Stimulated activated CD8-positive, alpha-beta memory T cell treated with anti-CD3 and anti-CD28 coated beads, Interleukin-7, amount 100 ng/mL, for 24 hours (primary cell): Measurements from ENCODE around the gene DNAJC11.
"Not testable (repeated sequence)": the region's sequence is repeated elsewhere in the genome, so short reads cannot be mapped to it uniquely, and the experiment has no call there.

Experiments
- DNase-seq: peaks from one replicate; pipeline ENCODE4 v3.0.0-alpha.2; 2020; ENCODE audit warnings: low read depth

Gene DNAJC11

DNA sequence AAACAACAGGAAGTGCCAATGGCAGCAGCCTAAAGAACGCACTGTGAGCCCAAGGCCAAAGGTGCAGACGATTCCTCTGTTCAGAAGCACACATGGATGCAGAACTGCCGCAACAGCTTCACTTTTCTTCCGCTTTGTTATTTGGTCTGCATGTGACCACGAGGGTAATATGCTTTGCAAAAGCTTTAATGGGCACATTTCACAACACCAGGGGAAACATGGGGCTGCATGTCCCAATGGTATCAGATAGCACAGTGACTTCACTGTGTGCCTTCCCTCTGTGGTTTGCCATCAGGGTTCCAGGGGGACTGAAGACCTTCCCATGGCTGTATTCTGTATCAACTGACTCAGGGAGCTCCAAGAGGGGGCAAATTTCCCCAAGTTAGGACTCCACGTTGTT lies 48.6 kb downstream of the DNAJC11 start:
- no peak for DNase-seq

DNA sequence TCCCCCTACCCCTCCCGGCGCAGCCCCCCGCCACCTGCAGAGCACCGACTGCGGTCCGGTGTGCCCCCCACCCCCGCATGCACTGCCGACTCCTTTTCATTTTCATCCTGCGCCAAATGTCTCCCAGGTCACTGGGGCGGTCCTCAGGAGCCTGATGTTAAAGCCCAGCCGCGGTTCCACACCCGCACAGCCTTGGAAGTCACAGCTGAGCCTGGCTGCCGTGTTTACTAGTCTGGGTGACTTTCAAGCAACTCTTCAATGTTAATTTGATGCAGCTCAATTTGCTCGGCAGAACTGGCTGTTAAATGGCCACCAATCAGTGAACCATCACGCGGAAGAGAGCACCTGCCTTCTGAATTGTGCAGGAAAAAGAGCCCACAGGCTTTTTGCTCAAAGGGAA lies 49.7 kb downstream of the DNAJC11 start:
- no peak for DNase-seq

DNA sequence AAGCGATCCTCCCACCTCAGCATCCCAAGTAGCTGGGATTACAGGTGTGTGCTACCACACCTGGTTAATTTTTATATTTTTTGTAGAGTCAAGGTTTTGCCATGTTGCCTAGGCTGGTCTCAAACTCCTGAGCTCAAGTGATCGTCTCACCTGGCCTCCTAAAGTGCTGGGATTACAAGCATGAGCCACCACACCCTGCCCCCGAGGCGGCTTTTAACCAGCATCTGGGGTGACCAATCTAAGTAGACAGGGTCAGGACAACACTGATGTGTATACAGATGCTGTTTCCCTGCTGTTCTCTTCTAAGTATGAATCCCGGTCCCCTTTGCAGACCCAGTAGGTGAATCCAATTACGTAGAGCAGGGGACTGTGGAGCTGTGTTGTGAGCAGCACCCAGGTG lies 53.1 kb downstream of the DNAJC11 start:
- no peak for DNase-seq

DNA sequence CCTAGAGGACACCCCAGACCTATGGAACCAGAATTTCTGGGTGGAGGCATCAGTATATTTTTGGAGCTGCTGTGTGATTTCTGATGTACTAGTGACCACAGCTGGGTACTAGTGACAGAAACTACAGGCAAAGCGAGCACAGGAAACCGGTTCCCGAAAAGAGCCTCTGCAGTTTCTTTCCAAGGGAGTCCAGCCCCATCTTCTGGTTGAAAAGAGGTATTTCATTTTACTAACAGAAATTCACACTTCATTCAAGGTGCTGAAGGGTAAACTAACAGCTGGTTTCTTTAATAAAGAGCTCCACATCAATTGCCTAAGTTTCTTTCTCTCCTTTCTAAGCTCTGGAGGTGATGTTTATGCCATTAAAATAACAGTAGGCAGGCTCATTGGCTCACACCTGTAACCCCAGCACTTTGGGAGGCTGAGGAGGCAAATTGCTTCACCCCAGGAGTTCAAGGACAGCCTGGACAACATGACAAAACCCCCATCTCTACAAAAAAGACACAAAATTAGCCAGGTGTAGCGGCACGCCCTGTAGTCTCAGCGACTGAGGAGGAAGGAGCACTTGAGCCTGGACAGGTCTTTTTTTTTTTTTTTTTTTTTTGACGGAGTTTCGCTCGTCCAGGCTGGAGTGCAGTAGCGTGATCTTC lies 55.0 kb downstream of the DNAJC11 start:
- no peak for DNase-seq

DNA sequence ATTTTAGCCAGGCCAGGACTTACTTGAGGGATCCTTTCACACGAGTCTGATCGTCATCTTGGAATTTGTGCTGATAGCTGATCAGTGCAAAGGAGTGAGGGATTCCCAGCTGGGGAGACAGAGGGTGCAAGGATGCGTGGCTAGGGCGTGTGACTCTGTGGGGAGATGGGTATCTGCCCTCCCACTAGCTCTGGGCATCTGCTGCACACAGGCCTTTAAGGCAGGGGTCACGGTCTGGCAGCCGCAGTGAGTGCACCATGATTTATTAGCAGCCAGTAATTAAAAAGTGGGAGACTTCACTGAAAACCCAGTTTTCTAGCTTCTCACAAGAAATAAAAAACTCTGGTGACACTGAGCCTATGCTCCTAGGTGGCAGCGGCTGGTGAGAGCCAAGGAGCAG lies 56.6 kb downstream of the DNAJC11 start:
- no peak for DNase-seq

DNA sequence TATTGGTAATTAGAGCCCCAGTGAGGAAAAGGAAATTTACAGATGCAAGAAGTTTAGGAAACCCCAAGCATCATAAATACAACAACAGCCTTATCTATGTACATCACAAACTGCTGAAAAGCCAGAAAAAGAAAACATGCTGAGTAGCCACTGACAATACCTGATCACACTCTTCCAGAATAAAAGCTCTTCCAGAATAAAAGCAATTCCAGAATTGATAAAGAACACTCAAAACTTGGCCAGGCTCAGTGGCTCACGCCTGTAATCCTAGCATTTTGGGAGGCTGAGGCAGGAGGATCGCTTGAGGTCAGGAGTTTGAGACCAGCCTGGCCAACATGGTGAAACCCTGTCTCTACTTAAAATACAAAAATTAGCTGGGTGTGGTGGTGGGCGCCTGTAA lies 60.7 kb downstream of the DNAJC11 start:
- DNase-seq: not testable (repeated sequence)

DNA sequence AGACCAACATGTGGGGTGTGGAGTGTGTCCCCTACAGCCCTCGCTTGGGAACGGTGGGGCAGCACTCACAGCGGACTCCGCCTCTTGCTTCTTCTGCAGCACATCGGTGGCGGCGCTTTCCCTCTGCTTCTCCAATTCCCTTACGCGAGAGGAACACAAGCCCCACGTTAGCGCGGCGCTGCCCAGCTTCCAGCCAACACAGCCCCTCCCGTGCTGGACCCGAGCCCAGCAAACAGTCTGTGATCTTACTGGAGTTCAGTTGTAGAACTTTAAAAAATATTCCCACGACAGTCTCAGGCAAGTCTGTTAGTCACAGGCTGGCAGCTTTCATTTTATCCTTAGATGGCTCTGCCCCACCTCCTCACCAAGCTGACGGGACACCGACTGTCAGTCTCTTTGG lies 63.4 kb downstream of the DNAJC11 start:
- no peak for DNase-seq

DNA sequence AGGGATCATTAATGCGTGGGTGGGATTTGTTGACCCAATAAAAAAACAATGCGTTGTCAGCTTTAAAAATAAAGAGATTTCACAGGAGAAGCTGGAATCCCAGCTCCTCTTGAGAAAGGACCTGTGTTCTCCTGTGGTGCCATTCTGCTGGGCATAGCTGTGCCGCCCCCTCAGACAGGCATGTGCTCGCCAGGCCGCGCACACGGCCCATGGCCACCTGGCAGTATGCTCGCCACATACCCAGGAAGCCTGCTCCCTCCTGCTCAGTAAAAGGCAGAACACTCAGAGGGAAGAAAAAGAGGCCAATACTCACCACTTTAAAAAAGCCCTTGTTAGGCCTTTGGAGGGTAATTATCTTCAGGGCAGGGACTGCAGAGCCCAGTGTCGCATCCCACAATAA lies 63.8 kb downstream of the DNAJC11 start:
- DNase-seq: no peak

DNA sequence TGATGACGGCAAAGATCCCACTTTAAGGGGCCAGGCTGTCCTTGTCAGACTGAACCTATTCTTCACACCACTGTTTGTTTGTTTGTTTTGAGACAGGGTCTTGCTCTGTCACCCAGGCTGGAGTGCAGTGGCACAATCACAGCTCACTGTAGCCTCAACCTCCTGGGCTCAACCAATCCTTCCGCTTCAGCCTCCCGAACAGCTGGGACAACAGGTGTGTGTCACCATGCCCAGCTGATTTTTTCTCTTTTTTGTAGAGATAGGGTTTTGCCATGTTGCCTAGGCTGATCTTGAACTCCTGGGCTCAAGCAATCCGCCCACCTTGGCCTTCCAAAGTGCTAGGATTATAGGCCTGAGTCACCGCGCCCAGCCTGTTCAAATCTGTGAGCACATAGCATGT lies 64.8 kb downstream of the DNAJC11 start:
- not testable (repeated sequence) for DNase-seq

DNA sequence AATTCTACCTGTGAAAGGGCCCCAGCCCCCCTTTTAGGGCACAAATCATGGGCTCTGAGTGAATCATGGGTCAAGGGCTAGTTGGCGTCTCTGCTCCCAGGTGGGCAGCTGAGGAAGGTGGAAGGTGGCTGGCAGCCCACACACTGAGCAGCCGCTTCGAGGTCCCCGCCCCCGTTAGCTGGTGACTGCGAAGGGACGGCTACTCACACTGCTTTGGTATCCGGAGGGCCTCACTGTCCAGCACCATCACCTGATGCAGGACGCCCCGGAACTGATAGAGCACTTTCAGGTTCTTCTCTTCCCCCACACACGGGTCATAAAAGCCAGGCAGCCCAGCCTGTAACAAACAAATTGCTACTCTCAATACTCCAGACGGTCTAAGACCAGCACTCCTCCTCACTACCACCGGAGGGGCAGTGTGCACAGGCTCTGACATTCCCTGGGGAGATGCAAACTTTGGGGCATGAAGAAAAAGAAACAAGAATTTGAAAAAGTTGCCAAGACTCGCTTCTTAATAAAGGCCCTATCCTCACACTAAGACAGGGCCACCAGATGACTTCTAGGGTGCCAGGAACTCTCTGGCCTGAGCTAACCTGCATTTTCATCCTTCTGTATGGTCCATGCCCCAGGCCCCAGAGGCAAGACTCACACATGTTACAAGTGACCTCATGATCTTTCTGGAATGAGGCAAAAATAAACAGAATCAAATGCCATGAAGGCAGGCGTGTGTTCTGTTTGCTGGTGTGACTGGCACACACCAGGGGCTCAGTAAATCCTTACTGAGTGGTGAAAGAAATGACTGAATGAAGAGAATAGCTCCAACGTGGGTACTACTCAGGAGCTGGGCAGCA lies 65.5 kb downstream of the DNAJC11 start:
- DNase-seq: no peak

DNA sequence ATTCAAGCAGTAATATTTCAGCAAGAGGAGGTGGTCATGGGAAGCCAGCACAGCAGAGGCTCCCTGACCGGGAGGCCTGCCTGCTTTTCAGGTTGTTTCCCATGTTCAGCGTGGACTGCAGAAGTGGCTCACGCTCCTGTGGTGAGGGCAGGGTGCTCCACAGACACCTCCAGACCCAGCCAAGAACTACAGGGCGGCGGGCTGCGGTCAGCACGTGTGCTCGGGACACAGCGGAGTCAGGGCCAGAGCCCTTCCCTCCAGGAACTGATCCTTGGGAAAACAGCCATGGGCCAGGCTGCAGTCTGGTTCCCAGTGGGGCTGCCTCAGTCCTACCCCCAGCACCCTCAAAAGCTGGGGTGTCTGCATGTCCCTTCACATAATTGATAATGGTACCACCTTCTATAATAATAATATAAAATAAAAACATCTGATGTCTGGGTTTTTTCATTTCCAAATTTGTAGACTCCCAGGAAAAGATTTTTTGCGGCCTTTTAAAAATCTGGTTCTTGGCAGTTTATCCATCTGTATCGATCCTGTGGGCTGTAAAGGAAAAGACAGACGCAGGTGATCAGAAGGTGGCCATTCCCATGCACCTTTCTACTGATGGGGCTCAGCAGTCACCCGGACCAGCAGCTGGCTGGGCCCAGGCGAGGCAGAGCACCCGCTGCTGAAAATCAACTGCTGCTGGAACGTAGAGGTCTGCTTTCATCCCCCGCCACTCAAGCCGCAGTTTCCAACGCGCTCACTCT lies 66.3 kb downstream of the DNAJC11 start:
- no peak for DNase-seq

DNA sequence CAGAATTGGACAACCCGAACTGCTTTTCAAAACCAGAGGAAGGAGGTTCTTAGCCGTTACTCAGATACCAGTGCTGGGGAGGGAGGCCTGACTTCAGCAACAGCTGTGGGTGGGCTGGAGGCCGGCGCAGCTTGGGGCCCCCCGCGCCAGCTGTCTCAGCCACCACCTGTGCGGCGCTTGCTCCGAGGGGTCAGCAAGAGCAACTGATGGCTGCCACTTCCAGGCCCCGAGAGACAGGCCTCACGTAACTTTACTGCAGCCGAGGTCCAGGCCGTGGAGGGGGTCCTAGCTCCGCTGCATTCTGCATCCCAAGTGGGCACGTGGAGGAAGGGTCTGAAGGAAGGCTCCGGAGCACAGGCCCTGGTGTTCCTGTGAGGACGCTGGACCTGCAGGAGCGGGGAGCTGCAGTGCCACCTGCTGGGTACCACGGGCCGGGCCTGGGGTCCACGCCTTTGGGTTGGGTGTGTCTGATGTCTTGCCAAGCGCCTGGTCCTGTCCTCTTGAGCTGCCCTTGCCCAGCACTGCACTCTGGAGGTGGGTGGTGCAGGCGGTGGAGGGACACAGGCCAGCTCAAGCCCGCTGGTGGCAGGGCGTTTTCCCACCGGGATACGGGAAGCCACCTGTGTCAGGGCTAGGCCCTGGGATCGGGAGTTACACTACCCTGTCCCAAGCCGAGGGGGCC lies 67.1 kb downstream of the DNAJC11 start:
- no peak for DNase-seq

DNA sequence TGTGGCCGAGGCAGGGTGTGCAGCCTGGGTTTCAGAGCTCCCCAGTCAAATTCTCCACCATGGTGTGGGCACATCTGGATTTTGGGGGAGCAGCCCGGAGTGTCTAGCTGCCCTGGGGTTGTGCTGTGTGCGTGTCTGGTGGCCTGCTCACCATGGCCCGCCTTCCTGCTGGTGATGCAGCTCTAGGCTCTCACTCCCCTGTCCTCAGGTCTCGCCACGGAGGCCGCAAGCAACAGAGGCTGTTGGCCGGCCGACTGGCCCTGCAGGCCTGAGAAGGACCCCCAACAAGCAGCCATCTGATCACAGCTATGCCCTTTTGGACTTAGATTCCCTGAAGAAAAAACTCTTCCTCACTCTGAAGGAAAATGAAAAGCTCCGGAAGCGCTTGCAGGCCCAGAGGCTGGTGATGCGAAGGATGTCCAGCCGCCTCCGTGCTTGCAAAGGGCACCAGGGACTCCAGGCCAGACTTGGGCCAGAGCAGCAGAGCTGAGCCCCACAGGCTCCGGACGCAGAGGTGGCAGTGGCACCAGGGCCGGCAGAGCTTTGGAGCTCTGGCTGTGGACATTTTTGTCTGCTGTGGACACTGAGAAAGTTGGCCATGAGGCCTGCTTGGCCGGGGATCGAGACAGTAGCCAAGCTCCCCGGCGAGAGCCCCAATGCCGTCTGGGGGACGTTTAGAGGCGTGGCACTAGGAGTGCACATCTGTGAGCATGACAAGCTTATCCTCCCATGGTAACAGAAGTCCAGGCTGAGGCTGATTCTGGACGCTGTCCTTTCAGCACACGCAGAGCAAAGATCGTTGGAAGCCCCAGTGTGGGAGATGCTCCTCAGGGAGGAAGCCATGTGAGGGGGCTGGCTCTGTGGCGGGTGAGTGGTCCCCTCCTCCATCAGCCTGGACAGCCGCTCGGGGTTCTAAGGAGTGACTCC lies 68.8 kb downstream of the DNAJC11 start:
- no peak for DNase-seq

DNA sequence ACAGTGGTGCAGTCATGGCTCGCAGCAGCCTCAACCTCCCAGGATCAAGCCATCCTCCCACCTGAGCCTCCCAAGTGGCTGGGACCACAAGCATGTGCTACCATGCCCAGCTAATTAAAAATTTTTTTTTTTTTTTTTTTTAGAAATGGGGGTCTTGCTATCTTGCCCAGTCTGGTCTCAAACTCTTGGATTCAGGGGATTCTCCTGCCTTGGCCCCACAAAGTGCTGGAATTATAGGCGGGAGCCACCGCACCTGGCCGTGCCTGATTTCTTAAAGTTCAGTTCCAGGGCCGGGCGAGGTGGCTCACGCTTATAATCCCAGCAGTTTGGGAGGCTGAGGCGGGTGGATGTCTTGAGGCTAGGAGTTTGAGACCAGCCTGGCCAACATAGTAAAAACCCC lies 70.6 kb downstream of the DNAJC11 start:
- DNase-seq: no peak

DNA sequence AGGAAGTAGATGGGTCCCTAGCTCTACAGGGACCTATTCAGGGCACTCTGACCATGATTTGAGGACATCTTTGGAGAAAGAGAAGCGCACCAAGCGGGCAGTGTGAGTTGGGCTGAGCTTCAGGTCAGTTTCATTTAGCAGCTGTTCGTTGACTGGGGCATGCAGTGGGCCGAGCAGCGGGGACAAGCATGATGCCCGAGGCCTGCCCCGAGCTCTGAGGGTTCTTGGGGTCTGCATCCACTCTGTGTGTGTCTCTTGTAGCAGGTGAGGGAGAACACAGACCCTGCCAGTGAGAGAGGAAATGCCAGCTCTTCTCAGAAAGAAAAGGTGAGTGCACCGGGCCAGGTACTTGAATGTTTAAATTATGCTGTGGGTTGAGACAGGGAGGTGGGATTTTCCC lies 71.6 kb downstream of the DNAJC11 start:
- DNase-seq: no peak

DNA sequence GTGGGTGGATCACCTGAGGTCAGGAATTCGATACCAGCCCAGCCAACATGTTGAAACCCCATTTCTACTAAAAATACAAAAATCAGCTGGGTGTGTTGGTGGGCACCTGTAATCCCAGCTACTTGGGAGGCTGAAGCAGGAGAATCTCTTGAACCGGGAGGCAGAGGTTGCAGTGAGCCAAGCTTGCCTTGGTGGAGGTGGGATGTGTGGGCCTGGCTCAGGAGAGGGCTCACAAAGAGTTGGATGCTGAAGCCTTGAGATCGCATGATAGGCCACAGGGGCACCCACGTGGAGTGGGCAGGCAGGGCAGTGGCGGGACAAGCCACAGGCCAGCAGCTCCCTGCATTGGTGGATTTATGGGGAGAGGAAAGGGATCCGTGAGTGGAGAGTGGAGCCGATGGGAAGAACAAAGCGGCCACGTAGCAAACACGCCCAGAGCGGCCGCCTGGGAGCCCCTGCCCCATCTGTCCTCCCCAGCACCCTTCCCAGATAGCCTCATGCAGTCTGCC lies 72.6 kb downstream of the DNAJC11 start:
- no peak for DNase-seq

DNA sequence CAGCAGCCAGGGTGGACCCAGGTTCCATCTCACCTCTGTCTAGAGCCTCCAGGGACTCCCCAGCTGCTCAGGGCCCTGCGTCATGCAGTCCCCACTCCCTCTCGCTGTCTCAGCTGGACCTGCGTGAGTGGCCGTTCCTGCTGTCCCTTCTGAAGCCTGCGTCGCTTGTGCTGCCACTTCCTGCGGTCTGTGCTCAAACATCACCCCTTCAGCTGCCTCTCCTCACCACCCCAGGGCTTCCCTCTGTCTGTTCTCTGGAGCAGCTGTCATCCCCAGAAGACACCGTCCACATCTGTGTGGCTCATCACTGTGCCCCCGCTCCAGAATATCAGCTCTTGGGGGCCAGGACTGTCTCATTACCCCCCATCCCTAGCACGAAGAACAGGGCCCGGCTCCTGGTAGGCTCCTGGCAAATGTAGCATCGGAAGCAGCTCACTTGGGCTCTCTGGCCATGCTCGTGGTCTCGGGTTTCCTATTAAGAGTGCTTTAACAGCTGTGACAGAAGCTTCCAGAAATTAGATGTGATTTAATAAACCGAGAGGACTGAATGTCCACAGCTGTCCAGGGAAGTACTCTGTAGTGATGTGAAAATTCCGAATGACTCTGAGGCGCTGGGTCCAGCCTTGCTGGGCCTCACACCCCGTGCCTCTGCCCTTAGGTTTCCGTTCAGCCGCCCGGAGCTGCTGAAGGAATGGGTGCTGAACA lies 73.6 kb downstream of the DNAJC11 start:
- no peak for DNase-seq

DNA sequence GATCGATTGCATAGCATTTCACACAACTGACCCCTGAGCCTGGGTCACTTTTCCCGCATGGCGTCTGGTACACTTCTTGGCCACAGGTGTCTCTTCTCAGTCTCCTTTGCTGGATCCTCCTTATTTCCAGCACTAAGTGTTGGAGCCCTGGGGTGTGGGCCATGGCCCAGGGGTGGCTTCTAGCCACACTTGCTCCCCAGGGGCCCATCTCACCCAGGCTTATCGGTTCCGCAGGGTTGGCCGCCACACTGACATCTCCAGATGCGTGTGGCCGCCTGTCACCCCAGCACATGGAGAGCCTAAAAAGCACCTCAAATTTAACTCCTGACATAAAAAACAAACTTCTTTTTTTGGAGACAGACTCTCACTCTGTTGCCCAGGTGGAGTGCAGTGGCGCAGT lies 74.6 kb downstream of the DNAJC11 start:
- no peak for DNase-seq

DNA sequence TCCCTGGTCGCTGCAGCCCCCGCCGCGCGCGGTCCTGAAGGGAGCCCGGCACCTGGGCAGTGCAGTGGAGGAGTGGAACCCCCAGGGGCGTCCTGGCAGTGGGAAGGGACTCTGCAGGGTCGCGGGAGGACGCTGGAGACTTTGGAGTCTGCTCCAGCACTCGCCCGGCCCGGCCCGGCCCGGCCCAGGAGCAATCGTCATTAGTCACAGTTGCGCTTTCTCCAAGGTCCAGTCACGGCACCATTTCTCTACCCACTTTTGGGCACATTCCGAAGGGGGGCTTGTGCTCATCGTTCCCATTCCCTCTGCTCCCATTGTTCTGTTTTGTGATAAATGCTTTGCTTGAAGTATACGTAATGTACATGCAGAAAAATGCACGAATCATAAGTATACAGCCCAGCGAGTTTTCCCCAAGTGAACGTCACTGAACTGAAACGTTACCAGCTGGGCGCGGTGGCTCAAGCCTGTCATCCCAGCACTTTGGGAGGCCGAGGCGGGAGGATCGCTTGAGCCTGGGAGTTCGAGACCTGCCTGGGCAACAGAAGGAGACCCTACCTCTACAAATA lies 75.9 kb downstream of the DNAJC11 start:
- no peak for DNase-seq
